ENCODE results near the gene CDC14B. TPM values are rescaled to one million over a fixed set of nuclear protein-coding genes. Genes with fewer than 3 reads are reported as not detected.
"Not testable (repeated sequence)": the region's sequence is repeated elsewhere in the genome, so short reads cannot be mapped to it uniquely, and the experiment has no call there.

The CDC14B gene
- total RNA-seq, 1 donor from 2014 or later = 38.1 TPM

DNA sequence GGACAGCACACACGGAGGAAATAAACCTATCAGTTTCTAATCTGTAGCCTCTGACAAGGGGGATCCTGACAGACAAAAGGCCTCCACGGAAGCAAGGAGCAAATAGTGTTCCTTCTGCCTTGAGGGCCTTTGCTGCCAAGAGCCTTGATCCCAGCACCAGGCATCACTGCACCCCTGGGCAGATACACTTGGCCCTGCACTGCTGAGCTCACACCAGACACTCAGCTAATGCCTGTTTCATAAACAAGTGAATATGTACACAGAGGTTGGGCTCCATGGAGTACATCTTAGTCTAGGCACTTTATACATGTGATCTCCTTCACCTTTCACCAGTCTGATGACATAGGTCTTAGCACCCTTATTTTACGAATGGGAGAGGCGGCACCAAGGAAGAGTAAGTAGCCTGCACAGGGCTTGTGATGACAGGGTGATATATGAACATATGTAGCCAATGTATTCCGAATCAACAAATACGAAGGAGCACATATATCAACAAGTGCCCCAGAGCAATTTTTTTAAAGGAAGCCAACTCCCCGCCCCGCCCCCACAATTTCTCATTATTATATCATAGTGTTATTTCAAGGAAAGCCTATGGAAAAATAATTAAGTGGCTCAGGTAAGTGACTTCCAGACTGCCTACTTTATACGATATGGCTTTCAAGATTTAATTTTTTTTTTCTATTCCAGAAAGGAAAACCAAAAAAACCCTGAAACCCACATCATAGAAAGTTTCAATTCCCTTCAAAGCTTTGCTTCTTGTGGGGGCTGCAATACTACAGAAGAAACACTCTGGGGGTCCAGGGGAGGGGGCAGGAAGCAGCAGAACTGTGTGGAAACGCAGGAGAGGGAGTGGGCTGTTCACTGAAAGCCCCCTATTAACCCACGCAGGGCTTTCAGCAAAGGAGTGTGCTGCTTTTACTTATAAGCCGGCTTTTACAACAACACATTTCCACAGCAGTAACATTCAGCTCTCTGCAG is 32.0 kb downstream of the CDC14B start:
- H3F3A ChIP-seq (ENCODE audit: low read depth) = peaks cover 6% of the 10 kb centered on the region
- no peak overlapping the region for H3K27ac ChIP-seq
- H2AFZ ChIP-seq (replicated peaks) = no peak overlapping the region
- peak overlapping the region; percentile 85 for H3K27ac Mint-ChIP-seq
- no peaks in the 10 kb centered on the region for H3K27me3 ChIP-seq
- no peaks in the 10 kb centered on the region for H3K36me3 ChIP-seq
- H3K79me2 ChIP-seq (ENCODE audit: low read depth) = peaks cover 14% of the 10 kb centered on the region
- peaks cover 2% of the 10 kb centered on the region for H3K27me3 Mint-ChIP-seq (ENCODE audit: insufficient read depth, low read depth)
- H3K9me3 ChIP-seq (ENCODE audit: low read depth) = no peaks in the 10 kb centered on the region
- TF ChIP-seq CTCF (IDR thresholded peaks at IDR 0.05) (no peak), EZH2phosphoT487 (IDR thresholded peaks at IDR 0.05) (no peak), EZH2 (IDR thresholded peaks at IDR 0.05) (no peak)
- H3K36me3 Mint-ChIP-seq = no peaks in the 10 kb centered on the region
- no peak overlapping the region for H3K4me3 ChIP-seq
- H3K4me1 ChIP-seq = no peaks in the 10 kb centered on the region
- no peaks in the 10 kb centered on the region for H3K9me3 Mint-ChIP-seq
- H3K4me3 Mint-ChIP-seq = no peak overlapping the region
- peaks cover 12% of the 10 kb centered on the region for H4K20me1 ChIP-seq (ENCODE audit: low read depth)
- DNase-seq (ENCODE audit: low spot score) = peak; percentile 10
- H3K4me2 ChIP-seq = no peak overlapping the region
- no peak overlapping the region for H3K9ac ChIP-seq
- H3K4me1 Mint-ChIP-seq = peaks cover 20% of the 10 kb centered on the region

DNA sequence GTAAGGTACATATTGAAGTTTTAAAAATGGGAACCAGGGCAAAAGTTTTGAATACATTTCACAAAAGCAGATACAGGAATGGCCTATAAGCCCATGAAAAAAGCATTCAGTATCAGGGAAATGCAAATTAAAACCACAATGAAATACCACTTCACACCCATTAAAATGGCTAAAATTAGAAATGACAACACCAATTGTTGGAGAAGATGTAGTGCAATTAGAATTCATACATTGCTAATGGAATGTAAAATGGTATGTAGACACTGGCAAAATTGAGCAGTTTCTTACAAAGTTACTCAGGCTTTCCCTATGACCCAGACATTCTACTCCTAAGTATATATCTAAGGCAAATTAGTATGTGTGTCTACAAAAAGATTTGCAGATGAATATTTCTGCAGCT is 34.2 kb downstream of the CDC14B start:
- no peak overlapping the region for H3K9ac ChIP-seq
- Mint-ChIP-seq H3K27me3 (ENCODE audit: insufficient read depth, low read depth) (peaks cover 3% of the 10 kb centered on the region), H3K27ac (no peak overlapping the region), H3K4me1 (peaks cover 25% of the 10 kb centered on the region), H3K9me3 (no peaks in the 10 kb centered on the region), H3K36me3 (no peaks in the 10 kb centered on the region), H3K4me3 (no peak overlapping the region)
- H3K27ac ChIP-seq = no peak overlapping the region
- no peak overlapping the region for H2AFZ ChIP-seq (replicated peaks)
- no peak for DNase-seq (ENCODE audit: low spot score)
- peaks cover 6% of the 10 kb centered on the region for H3F3A ChIP-seq (ENCODE audit: low read depth)
- no peak overlapping the region for H3K4me2 ChIP-seq
- peaks cover 14% of the 10 kb centered on the region for H4K20me1 ChIP-seq (ENCODE audit: low read depth)
- peaks cover 10% of the 10 kb centered on the region for H3K4me1 ChIP-seq
- TF ChIP-seq EZH2phosphoT487 (IDR thresholded peaks at IDR 0.05) (no peak), CTCF (IDR thresholded peaks at IDR 0.05) (no peak)
- no peaks in the 10 kb centered on the region for H3K9me3 ChIP-seq (ENCODE audit: low read depth)
- H3K4me3 ChIP-seq = no peak overlapping the region
- H3K79me2 ChIP-seq (ENCODE audit: low read depth) = peaks cover 8% of the 10 kb centered on the region
- no peaks in the 10 kb centered on the region for H3K27me3 ChIP-seq
- no peaks in the 10 kb centered on the region for H3K36me3 ChIP-seq

- H3F3A ChIP-seq (ENCODE audit: low read depth); H3K27me3 ChIP-seq; H3K4me3 ChIP-seq; H3K27ac Mint-ChIP-seq; H4K20me1 ChIP-seq (ENCODE audit: low read depth); H3K4me2 ChIP-seq; H3K36me3 Mint-ChIP-seq; H3K27me3 Mint-ChIP-seq (ENCODE audit: insufficient read depth, low read depth); H3K9me3 Mint-ChIP-seq; H2AFZ ChIP-seq (replicated peaks); H3K36me3 ChIP-seq; H3K9ac ChIP-seq; H3K9me3 ChIP-seq (ENCODE audit: low read depth); H3K4me3 Mint-ChIP-seq; DNase-seq (ENCODE audit: low spot score): not testable (repeated sequence)
- peaks cover 10% of the 10 kb centered on the region for H3K4me1 ChIP-seq
- peaks cover 11% of the 10 kb centered on the region for H3K79me2 ChIP-seq (ENCODE audit: low read depth)
- H3K27ac ChIP-seq = peak overlapping the region; percentile 54
- peaks cover 12% of the 10 kb centered on the region for H3K4me1 Mint-ChIP-seq
Measured at GRCh38 chr9:96582199-96582598, 37.4 kb downstream of the CDC14B start.

GRCh38 chr9:96581786-96582185 is 37.9 kb downstream of the CDC14B start:
- Mint-ChIP-seq H3K36me3 (no peaks in the 10 kb centered on the region), H3K9me3 (no peaks in the 10 kb centered on the region), H3K4me1 (peaks cover 9% of the 10 kb centered on the region), H3K4me3 (no peak overlapping the region), H3K27me3 (ENCODE audit: insufficient read depth, low read depth) (peaks cover 2% of the 10 kb centered on the region), H3K27ac (peak overlapping the region; percentile 17)
- DNase-seq (ENCODE audit: low spot score) = peak; percentile 38
- Histone ChIP-seq H4K20me1 (ENCODE audit: low read depth) (peaks cover 5% of the 10 kb centered on the region), H3F3A (ENCODE audit: low read depth) (no peaks in the 10 kb centered on the region), H3K9me3 (ENCODE audit: low read depth) (no peaks in the 10 kb centered on the region), H3K79me2 (ENCODE audit: low read depth) (peaks cover 13% of the 10 kb centered on the region), H3K4me1 (peaks cover 10% of the 10 kb centered on the region), H3K9ac (no peak overlapping the region), H3K27me3 (no peaks in the 10 kb centered on the region), H2AFZ (replicated peaks) (no peak overlapping the region), H3K4me3 (no peak overlapping the region), H3K4me2 (peak overlapping the region; percentile 21), H3K36me3 (no peaks in the 10 kb centered on the region), H3K27ac (peak overlapping the region; percentile 54)
- no peak for TF ChIP-seq EZH2phosphoT487 (IDR thresholded peaks at IDR 0.05)
- no peak for TF ChIP-seq CTCF (IDR thresholded peaks at IDR 0.05)
- TF ChIP-seq EZH2 (IDR thresholded peaks at IDR 0.05) = no peak
